Thyroid gland (tissue), 4 donors: Measurements from ENCODE around the gene ADGRE3.

Experiments used
- CTCF ChIP-seq, 6 experiments: fragments of 200-600 bp in 3 of 6; fragments of 450-650 bp in 3 of 6; sonication (generic) in 3 of 6; IDR thresholded peaks; one replicate each; pipeline ENCODE4 v1.5.1; 2016 to 2019; ENCODE audit warnings: antibody characterized with exemption in 6 of 6, mild to moderate bottlenecking in 2 of 6, inconsistent platforms in 1 of 6, moderate library complexity in 1 of 6
- POLR2A ChIP-seq, 2 donors: fragments of 450-650 bp; IDR thresholded peaks; one replicate each; pipeline ENCODE4 v1.6.1; 2017; ENCODE audit warnings: antibody characterized with exemption in 2 of 2, mild to moderate bottlenecking in 2 of 2, moderate library complexity in 1 of 2

GRCh38 chr19:14606627-14607026 is 68.0 kb downstream of the ADGRE3 start:
- TF ChIP-seq POLR2A (IDR thresholded peaks at IDR 0.05), result no peak
- TF ChIP-seq CTCF (IDR thresholded peaks at IDR 0.05), result no peak
